Astrocyte (in vitro differentiated cells and primary cell): Measurements from ENCODE around the gene PCDHGA1. TPM values are rescaled to one million over a fixed set of nuclear protein-coding genes. Genes with fewer than 3 reads are reported as not detected.

Experiments
- DNase-seq: peaks from one replicate; pipeline ENCODE4 v3.0.0-alpha.2; 2010; ENCODE audit warnings: low read depth
- FAIRE-seq: peaks from 2 replicates; lab custom pipeline; 2011; peaks lifted over from hg19 to GRCh38; lab: Jason Lieb, UNC
- H2AFZ ChIP-seq: 2 replicates; pipeline ENCODE4 v1.6.0; 2012; ENCODE audit warnings: low read depth, low read length, inconsistent platforms
- H3K27ac ChIP-seq: 2 replicates; pipeline ENCODE4 v1.5.1; 2011; ENCODE audit warnings: low read depth, low read length, inconsistent platforms
- H3K27me3 ChIP-seq: 2 replicates; pipeline ENCODE4 v1.6.0; 2011; ENCODE audit warnings: low read length, inconsistent platforms; ENCODE audit not compliant: insufficient read depth
- H3K36me3 ChIP-seq: 2 replicates; pipeline ENCODE4 v1.5.1; 2011; ENCODE audit warnings: low read length, inconsistent platforms; ENCODE audit not compliant: insufficient read depth
- H3K4me1 ChIP-seq: 2 replicates; pipeline ENCODE4 v1.5.1; 2011; ENCODE audit warnings: low read length, inconsistent platforms; ENCODE audit not compliant: insufficient read depth
- H3K4me2 ChIP-seq: 2 replicates; pipeline ENCODE4 v1.6.0; 2012; ENCODE audit warnings: low read length, inconsistent platforms
- H3K4me3 ChIP-seq: 2 replicates; pipeline ENCODE4 v1.5.1; 2011; ENCODE audit warnings: low read depth, mild to moderate bottlenecking, low read length, inconsistent platforms; ENCODE audit not compliant: insufficient read depth
- H3K79me2 ChIP-seq: 2 replicates; pipeline ENCODE4 v1.6.0; 2012; ENCODE audit warnings: mild to moderate bottlenecking, low read length, inconsistent platforms; ENCODE audit not compliant: insufficient read depth
- H3K9ac ChIP-seq: 2 replicates; pipeline ENCODE4 v1.6.0; 2012; ENCODE audit warnings: mild to moderate bottlenecking, low read length, inconsistent platforms
- H3K9me3 ChIP-seq: 2 replicates; pipeline ENCODE4 v1.5.1; 2012; ENCODE audit warnings: low read depth, mild to moderate bottlenecking, low read length, inconsistent platforms; ENCODE audit not compliant: insufficient read depth
- H4K20me1 ChIP-seq: 2 replicates; pipeline ENCODE4 v1.6.0; 2012; ENCODE audit warnings: low read length, inconsistent platforms; ENCODE audit not compliant: insufficient read depth
- H3K27ac Mint-ChIP-seq: one replicate; pipeline ENCODE4 v1.8.0; 2021; ENCODE audit warnings: mild to moderate bottlenecking, mixed read lengths; ENCODE audit not compliant: unreplicated experiment
- H3K27me3 Mint-ChIP-seq: one replicate; pipeline ENCODE4 v1.8.0; 2021; ENCODE audit warnings: low read depth, mixed read lengths; ENCODE audit not compliant: unreplicated experiment
- H3K36me3 Mint-ChIP-seq: one replicate; pipeline ENCODE4 v1.8.0; 2021; ENCODE audit warnings: low read depth, mixed read lengths; ENCODE audit not compliant: unreplicated experiment
- H3K4me1 Mint-ChIP-seq: one replicate; pipeline ENCODE4 v1.8.0; 2021; ENCODE audit warnings: low read depth, mixed read lengths; ENCODE audit not compliant: unreplicated experiment
- H3K4me3 Mint-ChIP-seq: one replicate; pipeline ENCODE4 v1.8.0; 2021; ENCODE audit warnings: mild to moderate bottlenecking, moderate library complexity, mixed read lengths; ENCODE audit not compliant: unreplicated experiment
- H3K9me3 Mint-ChIP-seq: one replicate; pipeline ENCODE4 v1.8.0; 2021; ENCODE audit warnings: mild to moderate bottlenecking, mixed read lengths; ENCODE audit not compliant: unreplicated experiment
- CTCF ChIP-seq: IDR thresholded peaks from 2 replicates; pipeline ENCODE4 v1.5.1; 2011; ENCODE audit warnings: low read depth, mild to moderate bottlenecking, inconsistent platforms, low read length, moderate library complexity; ENCODE audit not compliant: insufficient read depth
- EZH2 ChIP-seq: IDR thresholded peaks from 2 replicates; pipeline ENCODE4 v1.6.1; 2012; ENCODE audit warnings: mild to moderate bottlenecking, low read length, inconsistent platforms; ENCODE audit not compliant: insufficient read depth
- total RNA-seq: library from RNA; stranded (reverse); gene quantifications from 2 replicates; pipeline ENCODE4 v1.2.1, GENCODE V29; 2021

The PCDHGA1 gene
- total RNA-seq, 1 donor from 2014 or later = 0.27 TPM

DNA sequence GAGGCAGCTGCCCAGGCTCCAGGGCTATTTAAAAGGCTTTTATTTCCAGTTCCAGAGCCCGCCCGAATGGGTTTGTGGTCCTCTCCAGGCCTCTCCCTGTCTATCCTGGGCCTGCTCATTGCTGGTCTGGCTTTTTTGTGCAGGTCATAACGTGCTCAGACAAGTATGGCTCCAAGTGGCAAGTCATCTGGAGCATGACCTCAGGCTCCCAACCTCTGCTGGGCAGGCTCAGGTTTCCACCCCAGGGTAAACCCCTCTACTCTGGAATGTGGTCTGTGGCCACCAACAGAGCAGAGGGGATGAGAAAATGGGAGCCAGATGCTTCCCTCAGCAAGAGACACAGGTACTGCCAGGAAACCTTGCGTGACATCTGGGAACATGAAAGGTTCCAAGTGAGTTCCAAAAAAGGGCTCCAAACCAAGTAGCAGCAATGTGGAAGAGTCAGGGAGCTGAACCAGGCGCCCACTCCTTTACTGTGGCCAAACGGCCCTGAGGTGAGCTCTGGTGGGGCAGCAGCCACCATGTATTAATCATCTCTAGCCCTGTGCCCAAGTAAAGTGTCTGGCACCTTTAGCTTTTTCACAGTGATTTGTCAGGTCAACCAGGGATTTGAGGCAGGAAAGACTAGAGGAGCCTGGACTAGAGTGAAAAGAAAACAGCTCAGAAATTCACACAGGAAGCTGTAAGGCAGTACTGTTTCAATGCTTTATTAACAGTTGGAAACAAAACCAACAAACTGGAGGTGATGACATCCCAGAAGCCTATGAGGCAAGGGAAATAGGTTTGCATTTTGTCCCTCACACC is 184.2 kb downstream of the PCDHGA1 start:
- no peak overlapping the region for H3K4me3 ChIP-seq
- no peaks in the 10 kb centered on the region for H4K20me1 ChIP-seq
- H3K4me1 Mint-ChIP-seq = peaks cover 62% of the 10 kb centered on the region
- H3K79me2 ChIP-seq = peaks cover 3% of the 10 kb centered on the region
- peaks cover 26% of the 10 kb centered on the region for H3K36me3 ChIP-seq
- H3K4me3 Mint-ChIP-seq = no peak overlapping the region
- H3K9me3 Mint-ChIP-seq = peaks cover 1% of the 10 kb centered on the region
- TF ChIP-seq CTCF (no peak), EZH2 (no peak)
- H3K27me3 Mint-ChIP-seq = no peaks in the 10 kb centered on the region
- H3K4me1 ChIP-seq = peaks cover 42% of the 10 kb centered on the region
- FAIRE-seq = peak; percentile 76
- peak overlapping the region; percentile 90 for H3K4me2 ChIP-seq
- H3K36me3 Mint-ChIP-seq = peaks cover 16% of the 10 kb centered on the region
- peak overlapping the region; percentile 84 for H3K9ac ChIP-seq
- H3K27me3 ChIP-seq = no peaks in the 10 kb centered on the region
- H3K27ac Mint-ChIP-seq = peak overlapping the region; percentile 85
- H3K9me3 ChIP-seq = no peaks in the 10 kb centered on the region
- peak; percentile 54 for DNase-seq
- H2AFZ ChIP-seq = no peak overlapping the region
- H3K27ac ChIP-seq = peak overlapping the region; percentile 93

- Mint-ChIP-seq H3K27me3 (no peaks in the 10 kb centered on the region), H3K27ac (peak overlapping the region; percentile 85), H3K9me3 (peaks cover 1% of the 10 kb centered on the region), H3K36me3 (peaks cover 22% of the 10 kb centered on the region), H3K4me3 (no peak overlapping the region), H3K4me1 (peaks cover 65% of the 10 kb centered on the region)
- no peaks in the 10 kb centered on the region for H3K9me3 ChIP-seq
- H3K4me2 ChIP-seq = no peak overlapping the region
- peaks cover 37% of the 10 kb centered on the region for H3K4me1 ChIP-seq
- DNase-seq (no peak), FAIRE-seq (no peak)
- H3K4me3 ChIP-seq = no peak overlapping the region
- peaks cover 3% of the 10 kb centered on the region for H3K79me2 ChIP-seq
- TF ChIP-seq EZH2 (no peak), CTCF (no peak)
- peak overlapping the region; percentile 93 for H3K27ac ChIP-seq
- no peaks in the 10 kb centered on the region for H4K20me1 ChIP-seq
- peaks cover 26% of the 10 kb centered on the region for H3K36me3 ChIP-seq
- H2AFZ ChIP-seq = no peak overlapping the region
- peak overlapping the region; percentile 84 for H3K9ac ChIP-seq
- no peaks in the 10 kb centered on the region for H3K27me3 ChIP-seq
These were observed 184.8 kb downstream of the PCDHGA1 start for GRCh38 chr5:141515141-141515540.
